ENCODE data around the gene GPR176.
"Not testable (repeated sequence)": the region's sequence is repeated elsewhere in the genome, so short reads cannot be mapped to it uniquely, and the experiment has no call there.

Gene GPR176

DNA sequence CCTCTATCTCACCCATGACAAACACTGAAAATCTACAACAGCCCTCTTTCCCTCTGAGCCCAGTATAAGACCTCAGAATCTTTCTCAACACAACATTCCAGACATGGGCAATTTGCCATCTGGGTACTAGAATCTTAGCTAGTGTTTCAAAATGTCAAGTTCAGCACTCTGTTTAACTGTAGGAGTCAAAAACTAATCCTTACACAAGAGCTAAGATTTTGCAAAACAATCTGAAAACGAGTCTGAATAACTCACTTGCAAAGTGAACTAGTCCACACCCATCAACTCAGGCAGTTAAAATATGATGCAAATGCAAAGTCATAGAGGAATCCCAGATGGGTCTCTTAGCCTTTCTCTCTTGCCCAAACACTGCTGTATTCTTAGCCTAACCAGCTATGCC lies 67.8 kb downstream of the GPR176 start:
- FAIRE-seq, result no peak

- no peak for FAIRE-seq
These were observed 68.5 kb downstream of the GPR176 start for GRCh38 chr15:39851500-39852092.

DNA sequence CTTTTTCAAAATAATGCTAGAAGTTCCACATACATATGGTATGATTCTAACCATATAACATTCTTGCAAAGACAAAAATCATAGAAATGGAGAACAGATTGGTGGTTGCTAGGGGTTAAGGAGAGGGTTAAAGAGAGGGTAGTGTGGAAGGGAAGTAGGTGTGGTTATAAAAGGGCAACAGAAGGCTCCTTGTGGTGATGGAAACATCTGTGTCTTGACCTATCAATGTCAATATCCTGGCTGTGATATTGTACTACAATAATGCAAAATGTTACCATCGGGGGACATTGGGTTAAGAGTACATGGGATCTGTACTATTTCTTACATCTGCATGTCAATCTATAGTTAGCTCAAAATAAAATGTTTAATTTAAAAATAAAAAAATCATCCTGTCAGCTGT lies 69.6 kb downstream of the GPR176 start:
- FAIRE-seq, result no peak

DNA sequence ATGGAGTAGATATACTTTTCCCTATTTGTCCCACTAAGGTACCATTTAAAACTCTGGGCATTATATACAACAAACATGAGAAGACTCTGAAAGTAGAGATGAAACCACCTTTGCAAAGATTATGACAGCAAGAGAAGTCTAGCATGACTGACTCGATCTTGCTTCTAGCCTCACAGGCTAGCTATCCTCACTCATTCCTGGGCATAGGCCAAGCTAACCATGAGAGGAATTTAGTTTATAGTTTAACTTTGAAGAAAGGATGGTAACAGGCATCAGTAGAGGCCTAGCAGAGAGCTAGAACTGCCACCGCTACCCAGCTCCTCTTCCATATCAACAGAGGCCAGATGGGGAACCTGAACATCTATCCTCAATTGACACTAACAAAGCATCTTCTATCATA lies 74.0 kb downstream of the GPR176 start:
- FAIRE-seq, result no peak

GRCh38 chr15:39845582-39845981 lies 74.5 kb downstream of the GPR176 start:
- no peak for FAIRE-seq

- no peak for FAIRE-seq
These were observed 76.5 kb downstream of the GPR176 start for GRCh38 chr15:39843565-39843964.

GRCh38 chr15:39837454-39837853 lies 82.6 kb downstream of the GPR176 start:
- FAIRE-seq, result no peak

DNA sequence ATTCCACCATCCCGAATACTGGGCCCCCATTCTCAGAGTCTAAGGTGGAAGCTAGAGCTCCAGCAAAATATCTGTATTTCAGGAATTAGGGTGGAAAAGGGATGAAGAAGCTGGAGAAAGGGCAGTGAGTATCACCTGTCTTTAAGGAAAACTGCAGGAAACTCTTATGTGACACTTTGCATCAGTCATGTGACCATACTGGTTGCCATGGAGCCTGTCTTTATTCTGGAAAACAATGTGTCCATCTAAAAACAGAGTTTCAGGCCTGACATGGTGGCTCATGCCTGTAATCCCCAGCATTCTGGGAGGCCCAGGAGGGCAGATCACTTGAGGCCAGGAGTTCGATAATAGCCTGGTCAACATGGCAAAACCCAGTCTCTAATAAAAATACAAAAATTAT lies 84.5 kb downstream of the GPR176 start:
- FAIRE-seq, result no peak

DNA sequence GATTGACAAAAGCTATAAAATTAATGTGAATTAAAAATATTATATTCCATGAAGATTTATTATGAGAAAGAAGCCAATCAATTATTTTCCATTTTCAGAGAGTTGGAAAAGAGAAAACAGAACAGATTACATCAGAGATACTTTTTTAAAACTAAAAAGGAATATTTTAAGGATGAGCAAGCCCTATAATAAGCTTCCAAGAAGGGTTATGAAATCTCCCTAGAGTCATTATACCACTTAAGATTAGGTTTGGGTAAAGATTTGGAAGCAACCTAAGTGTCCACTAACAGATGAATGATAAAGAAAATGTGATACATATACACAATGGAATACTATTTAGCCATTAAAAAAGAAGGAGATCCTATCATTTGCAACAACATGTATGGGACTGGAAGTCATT lies 85.8 kb downstream of the GPR176 start:
- no peak for FAIRE-seq

- no peak for FAIRE-seq
These were observed 86.5 kb downstream of the GPR176 start for GRCh38 chr15:39833515-39833981.

- FAIRE-seq, result no peak
These were observed 89.9 kb downstream of the GPR176 start for GRCh38 chr15:39830166-39830565.

- FAIRE-seq, result no peak
These were observed 91.6 kb downstream of the GPR176 start for GRCh38 chr15:39828374-39828931.

- FAIRE-seq, result no peak
These were observed 93.1 kb downstream of the GPR176 start for GRCh38 chr15:39826975-39827374.

DNA sequence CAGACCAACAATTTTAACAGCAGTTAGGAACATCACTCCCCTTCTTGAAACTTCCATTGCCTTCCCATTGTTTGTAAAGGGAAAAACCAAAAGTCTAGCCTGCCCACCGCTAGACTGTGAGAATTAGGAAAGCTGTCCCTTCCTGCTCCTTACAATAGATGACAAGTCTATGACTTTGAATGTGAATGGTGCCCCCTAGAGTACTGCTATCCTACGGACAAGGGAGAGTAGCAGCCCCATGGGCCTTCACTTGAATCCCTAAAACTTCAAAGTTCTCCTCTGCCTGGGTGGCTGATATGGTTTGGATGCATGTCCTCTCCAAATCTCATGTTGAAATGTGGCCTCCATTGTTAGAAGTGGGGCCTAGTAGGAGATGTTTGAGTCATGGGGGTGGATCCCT lies 96.4 kb downstream of the GPR176 start:
- no peak for FAIRE-seq

DNA sequence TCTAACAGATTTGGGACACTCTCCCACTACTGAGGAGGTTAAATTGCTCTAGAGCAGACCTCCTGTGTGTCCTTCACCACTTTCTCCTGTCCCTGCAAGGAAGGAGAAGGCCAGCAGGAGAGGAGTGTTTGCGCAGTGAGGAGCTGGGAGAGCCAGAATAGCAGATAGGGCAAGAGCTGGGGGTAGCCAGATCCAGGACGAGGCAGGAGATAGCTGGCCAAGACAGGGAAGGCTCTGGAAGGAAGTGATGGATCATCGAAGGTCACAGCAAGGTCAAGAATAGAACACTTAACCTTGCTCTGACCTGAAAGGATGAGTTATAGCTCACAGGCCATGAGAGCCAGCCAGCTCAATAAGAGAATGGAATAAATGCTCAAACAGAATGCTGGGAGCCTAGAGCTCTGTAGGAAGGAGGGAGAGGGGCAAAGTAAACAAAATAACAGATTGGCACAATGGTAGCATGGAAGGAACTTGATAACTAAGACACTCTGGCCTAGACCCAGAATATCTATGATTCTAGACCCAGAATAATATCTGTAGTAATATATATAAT lies 99.9 kb downstream of the GPR176 start:
- no peak for FAIRE-seq

GRCh38 chr15:39819533-39819932 lies 100.5 kb downstream of the GPR176 start:
- no peak for FAIRE-seq

- no peak for FAIRE-seq
These were observed 102.2 kb downstream of the GPR176 start for GRCh38 chr15:39817892-39818291.

GRCh38 chr15:39814489-39814888 lies 105.6 kb downstream of the GPR176 start:
- FAIRE-seq, result no peak

DNA sequence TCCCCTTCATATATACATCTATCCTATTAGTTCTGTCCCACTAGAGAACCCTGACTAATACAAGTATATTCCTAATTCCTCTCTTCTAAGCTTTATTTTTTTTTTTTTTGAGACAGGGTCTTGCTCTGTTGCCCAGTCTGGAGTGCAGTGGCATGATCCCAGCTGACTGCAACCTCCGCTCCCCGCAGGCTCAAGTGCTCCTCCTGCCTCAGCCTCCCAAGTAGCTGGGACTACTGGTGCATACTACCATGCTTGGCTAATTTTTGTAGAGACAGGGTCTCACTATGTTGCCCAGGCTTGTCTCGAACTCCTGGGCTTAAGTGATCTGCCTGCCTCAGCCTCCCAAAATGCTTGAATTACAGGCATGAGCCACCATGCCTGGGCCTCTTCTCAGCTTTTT lies 107.4 kb downstream of the GPR176 start:
- FAIRE-seq, result not testable (repeated sequence)

- no peak for FAIRE-seq
These were observed 111.2 kb downstream of the GPR176 start for GRCh38 chr15:39808909-39809308.

DNA sequence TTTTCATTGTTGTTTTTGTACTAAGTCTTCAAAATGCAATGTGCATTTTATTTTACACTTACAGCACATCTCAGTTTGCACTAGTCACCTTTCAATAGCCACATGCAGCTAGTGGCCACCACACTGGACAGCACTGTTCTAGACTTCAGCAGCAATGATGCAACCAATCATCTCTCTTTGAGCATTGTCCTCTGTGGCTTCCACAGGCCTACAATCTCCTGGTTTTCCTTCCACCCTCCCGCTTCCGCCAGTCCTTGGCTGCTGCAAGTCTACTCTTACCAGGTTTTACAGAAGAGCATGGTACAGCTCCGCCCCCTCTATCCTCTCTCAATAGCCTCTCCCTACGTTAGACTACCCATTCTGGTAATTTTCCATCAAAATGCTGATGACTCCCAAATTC lies 112.3 kb downstream of the GPR176 start:
- no peak for FAIRE-seq

DNA sequence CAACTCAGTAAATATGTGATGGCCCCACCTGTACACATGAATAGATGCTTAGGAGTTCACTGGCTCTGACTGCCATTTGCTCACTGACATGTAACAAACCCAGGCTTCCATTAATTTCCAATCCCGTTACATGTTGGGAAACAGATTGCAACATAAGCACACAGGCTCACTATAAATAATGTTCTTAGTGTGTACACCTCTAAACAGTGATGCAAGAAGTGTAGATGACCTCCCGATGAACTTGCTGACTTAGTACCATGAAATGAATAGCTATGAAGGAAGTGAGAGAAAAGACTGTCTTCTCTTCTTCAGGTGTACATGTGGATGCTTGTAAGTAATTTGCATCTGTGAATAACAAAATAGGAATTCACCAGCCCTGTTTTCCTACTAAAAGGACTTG lies 116.0 kb downstream of the GPR176 start:
- no peak for FAIRE-seq

- no peak for FAIRE-seq
These were observed 117.0 kb downstream of the GPR176 start for GRCh38 chr15:39803016-39803415.

- FAIRE-seq, result no peak
These were observed 118.3 kb downstream of the GPR176 start for GRCh38 chr15:39801641-39802309.
